ENCODE data around the gene SEMA3A.

- peak; percentile 78 for TF ChIP-seq CTCF (IDR thresholded peaks at IDR 0.05)
- TF ChIP-seq EZH2 (IDR thresholded peaks at IDR 0.05) = no peak
- no peak for TF ChIP-seq EZH2phosphoT487 (IDR thresholded peaks at IDR 0.05)
Measured at GRCh38 chr7:83976302-83976701, 218.3 kb downstream of the SEMA3A start.
